Activated naive CD4-positive, alpha-beta T cell (primary cell): ENCODE data around the gene NACC1.
A peak's percentile ranks its signal among the peaks of the same experiment; 100 is the strongest.
"Not testable (repeated sequence)": the region's sequence is repeated elsewhere in the genome, so short reads cannot be mapped to it uniquely, and the experiment has no call there.

ENCODE experiments used
- DNase-seq, 4 experiments: peaks; one replicate each; lab custom pipeline; 2025; lab: John Stamatoyannopoulos, UW

NACC1 gene

GRCh38 chr19:13146763-13147563, 28.9 kb downstream of the NACC1 start:
- no peak for DNase-seq

- not testable (repeated sequence) for DNase-seq
These were observed 31.1 kb downstream of the NACC1 start for GRCh38 chr19:13149173-13149627.

DNA sequence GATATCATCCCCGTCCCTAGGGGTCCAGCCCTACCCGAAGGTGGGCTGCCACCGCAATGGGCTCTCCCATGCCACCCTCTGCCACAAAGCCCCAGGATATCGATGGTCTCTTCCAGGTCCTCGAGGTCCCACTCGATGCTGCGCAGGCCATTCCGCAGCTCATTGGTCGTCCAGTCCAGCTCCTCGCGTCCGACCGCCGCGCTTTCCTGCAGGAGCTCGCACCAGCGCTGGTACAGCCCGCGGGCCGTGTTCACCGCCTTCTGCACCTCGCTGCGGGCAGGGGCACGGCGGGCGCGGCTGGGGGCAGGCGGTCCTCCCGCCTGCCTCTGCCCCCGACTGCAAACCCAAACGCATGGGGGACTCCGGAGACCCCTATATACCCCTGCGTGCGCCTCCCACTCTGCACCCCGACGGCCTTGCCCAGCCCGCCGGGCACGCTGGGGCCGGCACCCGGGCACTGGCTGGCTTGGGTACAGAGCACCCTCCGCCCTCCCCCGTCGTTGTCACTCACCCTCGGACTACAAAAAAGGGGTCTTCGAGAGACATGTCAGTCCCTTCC, 31.6 kb downstream of the NACC1 start:
- peak in 2 of 4 experiments; percentile 36 to 52 for DNase-seq

DNA sequence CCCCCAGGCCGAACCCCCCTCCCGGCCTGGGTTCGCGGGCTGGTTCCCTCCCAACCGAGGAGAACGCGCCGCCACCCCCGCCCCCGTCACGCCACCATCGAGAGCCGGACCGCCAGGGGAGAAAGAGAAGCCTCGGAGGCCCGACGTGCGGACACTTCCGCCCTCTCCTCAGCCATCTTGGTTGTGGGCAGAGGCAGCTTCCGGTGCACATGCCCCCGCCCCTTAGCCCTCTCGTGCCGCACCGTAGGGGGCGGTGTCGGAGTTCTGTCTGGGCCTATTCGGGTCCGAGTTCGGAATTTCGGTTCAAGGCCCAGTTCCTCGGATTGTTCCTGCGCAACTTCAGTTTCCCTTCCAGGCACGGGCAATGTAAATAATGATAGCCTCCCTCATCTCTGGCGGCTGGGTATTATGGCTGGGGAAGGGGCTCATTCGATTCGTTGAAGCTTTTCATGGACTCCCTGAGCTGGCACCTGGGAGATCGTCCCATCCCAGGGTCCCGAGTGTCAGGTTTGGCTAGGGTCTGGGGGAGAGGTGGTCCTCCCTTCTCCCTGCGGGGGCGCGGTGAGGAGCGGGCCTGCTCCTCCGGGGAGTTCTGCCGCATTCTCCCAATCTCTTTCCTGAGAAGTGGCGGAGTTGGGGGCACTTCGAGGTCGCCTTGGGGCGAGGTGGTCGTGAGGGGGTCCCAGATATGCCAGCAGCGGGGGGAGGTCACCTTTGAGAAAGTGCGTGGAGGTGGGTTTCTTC, 32.3 kb downstream of the NACC1 start, which contains the start of the genes IER2 and STX10:
TSS of gene IER2 (plus strand) at position 225 of the 744 bp plus-strand sequence. CDS start 2,776 bp downstream, outside the sequence.
TSS of gene STX10 (minus strand) at position 189 of the 744 bp plus-strand sequence. CDS start 202 bp downstream, outside the sequence.
- peak; percentile 73 to 91 (median 84) for DNase-seq

- no peak for DNase-seq
These were observed 33.0 kb downstream of the NACC1 start for GRCh38 chr19:13150931-13151604.

- peak; percentile 89 to 95 (median 92) for DNase-seq
These were observed 33.7 kb downstream of the NACC1 start for GRCh38 chr19:13151605-13152355.

DNA sequence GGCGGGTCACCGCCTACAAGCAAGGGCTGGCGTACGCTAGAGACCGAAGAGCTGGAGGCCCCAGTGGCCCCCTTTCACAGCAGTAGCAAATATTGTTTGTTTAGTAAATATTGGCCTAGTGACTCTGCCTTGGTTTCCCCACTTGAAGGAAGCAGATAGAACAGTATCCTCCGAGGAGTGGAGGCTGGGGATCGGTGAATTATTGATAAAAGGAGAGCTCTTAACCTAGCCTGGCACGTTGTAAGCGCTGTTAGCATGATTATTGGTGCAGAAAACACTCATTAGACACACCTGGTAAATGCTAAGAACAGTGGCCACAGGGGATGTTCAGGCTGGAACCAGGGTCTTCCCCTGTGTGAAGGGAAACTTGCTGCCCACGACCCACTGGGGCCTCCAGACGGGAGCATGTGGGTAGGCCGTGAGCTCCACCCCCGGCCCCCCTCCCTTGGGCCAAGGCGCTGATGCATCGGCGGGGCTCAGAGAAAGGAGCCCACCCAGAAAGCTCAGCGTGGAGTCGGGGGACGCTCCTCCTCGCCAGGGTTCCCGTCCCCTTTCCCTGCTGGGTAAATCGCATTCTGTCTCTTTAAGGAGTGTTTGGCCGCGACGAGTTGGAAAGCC, 34.4 kb downstream of the NACC1 start:
- no peak for DNase-seq

DNA sequence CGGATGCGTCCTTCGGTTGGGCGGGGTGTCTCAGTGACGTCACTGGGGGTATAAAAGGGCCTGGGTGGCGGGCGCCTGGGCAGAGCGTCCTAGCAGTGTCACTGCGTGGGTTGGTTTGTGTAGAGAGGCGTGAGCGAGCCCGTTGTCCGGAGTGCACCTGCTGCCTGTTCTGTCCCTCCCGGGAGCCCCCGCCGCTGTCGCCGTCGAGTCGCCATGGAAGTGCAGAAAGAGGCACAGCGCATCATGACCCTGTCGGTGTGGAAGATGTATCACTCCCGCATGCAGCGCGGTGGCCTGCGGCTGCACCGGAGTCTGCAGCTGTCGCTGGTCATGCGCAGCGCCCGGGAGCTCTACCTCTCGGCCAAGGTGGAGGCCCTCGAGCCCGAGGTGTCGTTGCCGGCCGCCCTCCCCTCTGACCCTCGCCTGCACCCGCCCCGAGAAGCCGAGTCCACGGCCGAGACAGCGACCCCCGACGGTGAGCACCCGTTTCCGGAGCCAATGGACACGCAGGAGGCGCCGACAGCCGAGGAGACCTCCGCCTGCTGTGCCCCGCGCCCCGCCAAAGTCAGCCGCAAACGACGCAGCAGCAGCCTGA, 35.0 kb downstream of the NACC1 start:
- DNase-seq, result peak; percentile 89 to 97 (median 94)

GRCh38 chr19:13153569-13154240, 35.6 kb downstream of the NACC1 start:
- peak in 2 of 4 experiments; percentile 23 to 44 for DNase-seq

GRCh38 chr19:13154241-13154778, 36.2 kb downstream of the NACC1 start:
- peak in 2 of 4 experiments; percentile 17 to 28 for DNase-seq

- DNase-seq, result peak; percentile 37 to 68 (median 54)
These were observed 36.9 kb downstream of the NACC1 start for GRCh38 chr19:13154911-13155471.

DNA sequence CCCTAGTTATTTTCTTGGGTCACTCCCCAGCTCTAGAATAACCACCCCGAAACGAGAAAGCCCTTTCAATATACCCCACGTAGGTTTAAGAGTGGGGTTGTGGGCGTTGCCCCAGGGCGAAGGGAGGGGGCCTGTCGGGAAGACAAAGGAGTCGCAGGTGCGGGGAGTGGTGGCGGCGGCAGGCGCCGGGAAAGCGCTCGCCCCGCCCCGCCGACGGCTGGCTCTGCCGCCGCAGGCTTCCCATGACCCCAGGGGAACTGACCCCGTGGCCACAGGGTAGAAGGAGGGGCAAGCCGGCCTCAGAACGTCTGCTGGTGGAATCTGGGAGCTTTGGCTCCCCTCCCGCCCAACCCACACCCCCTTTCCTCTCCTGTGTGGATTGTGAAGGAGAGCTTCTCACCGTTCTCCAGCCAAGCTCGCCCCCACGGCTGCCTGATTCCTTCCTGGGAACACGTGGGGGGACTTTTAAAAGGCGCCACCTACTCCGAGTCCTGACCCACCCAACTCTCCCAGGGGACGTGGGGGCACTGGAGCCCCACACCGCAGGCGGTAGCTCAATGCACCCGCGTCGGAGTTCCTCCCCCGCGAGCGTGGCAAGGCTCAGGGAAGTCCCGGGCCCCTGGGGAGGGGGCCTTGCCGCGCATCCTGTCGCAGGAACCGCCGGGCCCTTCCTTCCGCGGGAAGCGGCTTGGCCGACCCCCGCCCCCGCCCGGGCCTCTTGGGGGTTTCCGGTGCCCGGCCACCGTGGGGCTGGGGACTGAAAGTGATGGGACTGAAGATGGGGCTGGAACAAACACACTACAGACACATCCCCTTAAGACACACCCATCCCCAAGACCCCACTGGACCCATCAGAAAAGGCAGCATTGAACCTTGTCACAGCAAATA, 37.7 kb downstream of the NACC1 start:
- DNase-seq, result peak; percentile 15 to 72 (median 41)

DNA sequence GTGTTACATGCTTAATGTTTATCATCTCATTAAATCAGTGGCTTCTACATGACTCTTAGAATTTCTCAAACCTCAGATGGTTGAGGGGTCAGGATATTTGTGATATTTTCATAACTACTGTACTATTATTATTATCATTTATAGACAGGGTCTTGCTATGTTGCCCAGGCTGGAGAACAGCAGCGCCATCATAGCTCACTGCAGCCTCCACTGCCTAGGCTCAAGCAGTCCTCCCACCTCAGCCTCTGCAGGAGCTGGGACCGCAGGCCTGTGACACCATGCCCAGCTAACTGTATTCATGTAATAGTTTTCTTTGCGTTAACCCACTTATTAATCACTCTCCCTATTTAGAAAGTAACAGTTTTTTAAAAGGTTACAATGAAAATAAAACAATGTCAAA, 41.6 kb downstream of the NACC1 start:
- DNase-seq, result no peak

DNA sequence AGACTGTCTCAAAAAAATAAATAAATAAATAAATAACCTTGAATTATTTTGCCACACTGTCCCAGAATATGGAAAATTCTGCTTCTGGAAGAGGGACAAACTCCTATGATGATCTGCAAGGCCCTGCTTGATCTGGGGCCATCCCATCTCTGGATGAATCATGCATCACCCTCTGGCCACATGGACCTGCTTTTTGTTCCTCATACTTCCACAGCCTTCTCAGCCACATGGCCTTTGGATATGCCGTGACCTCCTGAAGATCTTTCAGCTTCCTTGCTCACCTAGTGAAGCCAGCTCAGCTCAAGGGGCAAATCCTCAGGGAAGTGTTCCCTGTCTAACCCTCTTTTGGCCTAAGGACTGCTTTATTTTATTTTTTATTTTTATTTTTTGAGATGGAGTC, 42.5 kb downstream of the NACC1 start:
- DNase-seq, result no peak

GRCh38 chr19:13162724-13163608, 44.9 kb downstream of the NACC1 start:
- peak; percentile 19 to 67 (median 51) for DNase-seq

GRCh38 chr19:13163609-13164342, 45.7 kb downstream of the NACC1 start:
- peak in 1 of 4 experiments; percentile 41 for DNase-seq
